ENCODE results near the gene BIN1. TPM values are rescaled to one million over a fixed set of nuclear protein-coding genes. Genes with fewer than 3 reads are reported as not detected.

Gene BIN1
- total RNA-seq, 1 experiment from 2014 or later = 58.9 TPM

DNA sequence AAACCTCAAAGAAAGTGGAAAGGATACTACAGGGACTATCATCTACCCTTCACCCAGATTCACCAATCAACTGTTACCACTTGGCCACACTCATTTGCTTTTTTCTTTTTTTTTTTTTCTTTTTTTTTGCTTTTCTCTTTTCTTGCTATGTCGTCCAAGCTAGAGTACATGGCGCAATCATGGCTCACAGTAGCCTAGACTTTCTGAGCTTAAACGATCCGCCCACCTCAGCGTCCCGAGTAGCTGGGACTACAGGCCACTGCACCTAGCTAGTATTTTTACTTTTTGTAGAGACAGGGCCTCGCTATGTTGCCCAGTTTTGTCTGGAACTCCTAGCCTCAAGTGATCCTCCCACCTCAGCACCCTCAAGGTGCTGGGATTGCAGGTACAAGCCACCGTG lies 24.0 kb downstream of the BIN1 start:
- H3K4me2 ChIP-seq (ENCODE audit: low read length) = no peak overlapping the region
- no peak overlapping the region for H3K27ac ChIP-seq (ENCODE audit: low read length)
- H3K9me3 ChIP-seq (ENCODE audit: low read length) = no peaks in the 10 kb centered on the region
- ChIA-PET POLR2A (ENCODE audit: unreplicated experiment) (no interaction called here), CTCF (no interaction called here)
- no peak overlapping the region for H3K9ac ChIP-seq (ENCODE audit: low read length)
- H2AFZ ChIP-seq (ENCODE audit: low read length) = no peak overlapping the region
- no peak for DNase-seq
- H3K79me2 ChIP-seq (ENCODE audit: low read length) = peaks cover 17% of the 10 kb centered on the region; the same call in 1 of the 2 replicates
- TF ChIP-seq, protein P1, sequence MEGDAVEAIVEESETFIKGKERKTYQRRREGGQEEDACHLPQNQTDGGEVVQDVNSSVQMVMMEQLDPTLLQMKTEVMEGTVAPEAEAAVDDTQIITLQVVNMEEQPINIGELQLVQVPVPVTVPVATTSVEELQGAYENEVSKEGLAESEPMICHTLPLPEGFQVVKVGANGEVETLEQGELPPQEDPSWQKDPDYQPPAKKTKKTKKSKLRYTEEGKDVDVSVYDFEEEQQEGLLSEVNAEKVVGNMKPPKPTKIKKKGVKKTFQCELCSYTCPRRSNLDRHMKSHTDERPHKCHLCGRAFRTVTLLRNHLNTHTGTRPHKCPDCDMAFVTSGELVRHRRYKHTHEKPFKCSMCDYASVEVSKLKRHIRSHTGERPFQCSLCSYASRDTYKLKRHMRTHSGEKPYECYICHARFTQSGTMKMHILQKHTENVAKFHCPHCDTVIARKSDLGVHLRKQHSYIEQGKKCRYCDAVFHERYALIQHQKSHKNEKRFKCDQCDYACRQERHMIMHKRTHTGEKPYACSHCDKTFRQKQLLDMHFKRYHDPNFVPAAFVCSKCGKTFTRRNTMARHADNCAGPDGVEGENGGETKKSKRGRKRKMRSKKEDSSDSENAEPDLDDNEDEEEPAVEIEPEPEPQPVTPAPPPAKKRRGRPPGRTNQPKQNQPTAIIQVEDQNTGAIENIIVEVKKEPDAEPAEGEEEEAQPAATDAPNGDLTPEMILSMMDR (conservative IDR thresholded peaks at IDR 0.05; ENCODE audit: low read depth, low read length) = no peak
- no peak for TF ChIP-seq EZH2phosphoT487 (IDR thresholded peaks at IDR 0.05; ENCODE audit: borderline replicate concordance, low read length)
- TF ChIP-seq EZH2 (IDR thresholded peaks at IDR 0.05; ENCODE audit: low read length, unreplicated experiment) = no peak
- no peaks in the 10 kb centered on the region for H3K36me3 ChIP-seq (ENCODE audit: low read depth, low read length)
- no peaks in the 10 kb centered on the region for H3K27me3 ChIP-seq (ENCODE audit: low read length)
- H3K9me2 ChIP-seq (replicated peaks; ENCODE audit: low read length) = no peaks in the 10 kb centered on the region
- no peak overlapping the region for H3K4me3 ChIP-seq (ENCODE audit: low read length)
- H3F3A ChIP-seq (ENCODE audit: low read length, unreplicated experiment) = no peaks in the 10 kb centered on the region
- intact Hi-C loops (cut with micrococcal nuclease) = no loop called here
- ATAC-seq = no peak
- BruUV-seq (replicated peaks) = no TSS peak
- 0 out of 2 replicates have a peak, but pooled peaks cover 10% of the 10 kb centered on the region for H3K4me1 ChIP-seq (ENCODE audit: insufficient read depth, low read length)
- peaks cover 5% of the 10 kb centered on the region; the same call in 1 of the 2 replicates for H4K20me1 ChIP-seq (ENCODE audit: low read length)

DNA sequence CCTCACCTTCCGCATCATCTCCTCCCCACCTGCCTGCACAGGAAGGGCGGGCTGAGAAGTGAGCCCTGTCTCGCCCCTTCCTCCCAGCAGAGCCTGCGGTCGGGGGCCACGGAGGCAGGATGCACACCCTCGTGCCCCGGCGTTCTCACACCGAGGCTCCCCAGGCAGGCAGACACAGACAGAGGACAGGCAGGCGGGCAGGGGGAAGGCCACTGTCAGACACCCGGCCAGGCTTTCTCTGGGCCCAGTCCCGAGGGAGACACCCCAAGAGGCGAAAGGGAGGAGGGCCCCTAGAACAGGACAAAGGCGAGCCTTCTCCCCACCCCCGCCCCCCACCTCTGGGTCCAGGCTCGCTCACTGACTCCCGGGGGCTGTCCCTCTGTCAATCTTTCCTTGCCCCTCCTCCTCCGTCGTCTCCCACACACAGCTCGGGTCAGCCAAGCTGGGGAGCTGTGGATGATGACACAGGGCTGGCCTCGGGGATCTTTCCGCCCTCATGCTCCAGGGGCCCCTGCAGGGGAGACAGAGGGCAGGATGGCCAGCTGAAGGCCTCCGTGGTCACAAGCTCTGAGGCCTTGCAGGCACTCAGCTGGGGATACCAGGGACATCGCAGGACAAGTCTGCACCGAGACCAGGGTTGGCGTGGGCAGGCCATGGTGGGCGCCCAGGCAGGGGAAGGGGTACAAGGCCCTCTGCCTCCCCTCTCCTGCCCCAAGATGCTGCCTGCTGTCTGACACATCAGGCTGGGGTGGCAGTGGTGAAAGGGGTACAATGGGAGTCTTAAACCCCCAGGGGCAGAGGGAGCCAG lies 24.9 kb downstream of the BIN1 start:
- intact Hi-C loops (cut with micrococcal nuclease) = no loop called here
- no peak for DNase-seq
- Histone ChIP-seq H3K27me3 (ENCODE audit: low read length) (no peaks in the 10 kb centered on the region), H3K9me2 (replicated peaks; ENCODE audit: low read length) (no peaks in the 10 kb centered on the region), H3K9me3 (ENCODE audit: low read length) (no peaks in the 10 kb centered on the region), H3K27ac (ENCODE audit: low read length) (no peak overlapping the region), H3K4me1 (ENCODE audit: insufficient read depth, low read length) (0 out of 2 replicates have a peak, but pooled peaks cover 10% of the 10 kb centered on the region), H3K79me2 (ENCODE audit: low read length) (peaks cover 18% of the 10 kb centered on the region; the same call in 1 of the 2 replicates), H3K9ac (ENCODE audit: low read length) (no peak overlapping the region), H2AFZ (ENCODE audit: low read length) (no peak overlapping the region), H4K20me1 (ENCODE audit: low read length) (peaks cover 5% of the 10 kb centered on the region; the same call in 1 of the 2 replicates), H3K4me2 (ENCODE audit: low read length) (no peak overlapping the region), H3K4me3 (ENCODE audit: low read length) (no peak overlapping the region), H3F3A (ENCODE audit: low read length, unreplicated experiment) (no peaks in the 10 kb centered on the region), H3K36me3 (ENCODE audit: low read depth, low read length) (no peaks in the 10 kb centered on the region)
- no peak for ATAC-seq
- no peak for TF ChIP-seq EZH2phosphoT487 (IDR thresholded peaks at IDR 0.05; ENCODE audit: borderline replicate concordance, low read length)
- TF ChIP-seq, protein P1 (conservative IDR thresholded peaks at IDR 0.05; ENCODE audit: low read depth, low read length) = no peak
- POLR2A ChIA-PET (ENCODE audit: unreplicated experiment) = no interaction called here
- CTCF ChIA-PET = no interaction called here
- no TSS peak for BruUV-seq (replicated peaks)
